Kidney (tissue), 14 donors: ENCODE results near the gene CRY1. TPM values are rescaled to one million over a fixed set of nuclear protein-coding genes. Genes with fewer than 3 reads are reported as not detected.

Source experiments
- DNase-seq, 5 donors: peaks; one replicate each; pipeline ENCODE4 v3.0.0-alpha.2; 2013 to 2020
- FAIRE-seq: peaks from 2 replicates; lab custom pipeline; 2012; peaks lifted over from hg19 to GRCh38; lab: Jason Lieb, UNC
- H3K27ac ChIP-seq, 2 donors: one replicate each; pipeline ENCODE4 v1.7.0; 2013; ENCODE audit warnings: low read depth in 2 of 2, low read length in 2 of 2, inconsistent platforms in 1 of 2
- H3K27me3 ChIP-seq: one replicate; pipeline ENCODE4 v1.7.1; 2013; ENCODE audit warnings: low read length, inconsistent platforms; ENCODE audit not compliant: control insufficient read depth, insufficient read depth
- H3K36me3 ChIP-seq, 3 donors: one replicate each; pipeline versions ENCODE4 v1.7.0 to v1.7.1; 2013; ENCODE audit warnings: low read length in 3 of 3, control low read depth in 1 of 3, inconsistent platforms in 1 of 3; ENCODE audit not compliant: insufficient read depth in 3 of 3, control insufficient read depth in 2 of 3
- H3K4me1 ChIP-seq, 3 donors: one replicate each; pipeline versions ENCODE4 v1.7.0 to v1.7.1; 2013; ENCODE audit warnings: low read length in 3 of 3, inconsistent platforms in 1 of 3, low read depth in 1 of 3; ENCODE audit not compliant: control insufficient read depth in 2 of 3, insufficient read depth in 2 of 3
- H3K4me3 ChIP-seq, 3 donors: one replicate each; pipeline versions ENCODE4 v1.7.0 to v1.8.1; 2013; ENCODE audit warnings: low read length in 3 of 3, control low read depth in 1 of 3, inconsistent platforms in 1 of 3
- H3K9ac ChIP-seq, 3 donors: one replicate each; pipeline versions ENCODE4 v1.7.0 to v1.7.1; 2013; ENCODE audit warnings: low read length in 3 of 3, control low read depth in 1 of 3, inconsistent platforms in 1 of 3
- H3K9me3 ChIP-seq, 3 donors: one replicate each; pipeline versions ENCODE4 v1.7.0 to v1.7.1; 2013; ENCODE audit warnings: low read length in 3 of 3, control low read depth in 1 of 3, inconsistent platforms in 1 of 3; ENCODE audit not compliant: control insufficient read depth in 2 of 3, insufficient read depth in 1 of 3
- intact Hi-C: fragments of 100-400 bp; cut with DNase I; formaldehyde crosslinking; loops from one replicate; pipeline ENCODE4 v1.11.1; 2022
- polyA plus RNA-seq: library from polyadenylated mRNA; stranded (reverse); fragments of 350-450 nt; fragmentation: Illumina TruSeq; extraction: RNeasy Lipid Tissue Mini Kit (QIAGEN cat#74804); gene quantifications from one replicate; pipeline ENCODE4 v1.2.3, GENCODE V29; 2014; ENCODE audit warnings: low read depth, low replicate concordance; ENCODE audit not compliant: insufficient read depth
- total RNA-seq: library from RNA; stranded (reverse); fragmentation: NEBNext Ultra II Directional; extraction: Animal tissue kit (Norgen Biotek cat#: 25700); gene quantifications from one replicate; pipeline ENCODE4 v1.2.1, GENCODE V29; 2021
- TF ChIP-seq, protein P1 (sequence below): IDR thresholded peaks from 3 replicates; pipeline ENCODE4 v1.5.1; 2012; ENCODE audit warnings: mild to moderate bottlenecking, moderate library complexity, borderline replicate concordance; ENCODE audit not compliant: insufficient read depth; ENCODE audit errors: extremely low read depth
- donor health status: control.
- donor health status: control.
- donor health status: control.
- donor health status: control.
- donor health status: control.
- donor health status: DM: yes; HTN: yes; CAD: no.
- donor health status: Normal renal cell carcinoma (clear cell type).

The CRY1 gene
- total and polyA plus RNA-seq, 2 donors from 2014 or later, result 8.4 to 17.7 TPM

GRCh38 chr12:106942775-106943174, 150.6 kb downstream of the CRY1 start:
- TF ChIP-seq, protein P1, sequence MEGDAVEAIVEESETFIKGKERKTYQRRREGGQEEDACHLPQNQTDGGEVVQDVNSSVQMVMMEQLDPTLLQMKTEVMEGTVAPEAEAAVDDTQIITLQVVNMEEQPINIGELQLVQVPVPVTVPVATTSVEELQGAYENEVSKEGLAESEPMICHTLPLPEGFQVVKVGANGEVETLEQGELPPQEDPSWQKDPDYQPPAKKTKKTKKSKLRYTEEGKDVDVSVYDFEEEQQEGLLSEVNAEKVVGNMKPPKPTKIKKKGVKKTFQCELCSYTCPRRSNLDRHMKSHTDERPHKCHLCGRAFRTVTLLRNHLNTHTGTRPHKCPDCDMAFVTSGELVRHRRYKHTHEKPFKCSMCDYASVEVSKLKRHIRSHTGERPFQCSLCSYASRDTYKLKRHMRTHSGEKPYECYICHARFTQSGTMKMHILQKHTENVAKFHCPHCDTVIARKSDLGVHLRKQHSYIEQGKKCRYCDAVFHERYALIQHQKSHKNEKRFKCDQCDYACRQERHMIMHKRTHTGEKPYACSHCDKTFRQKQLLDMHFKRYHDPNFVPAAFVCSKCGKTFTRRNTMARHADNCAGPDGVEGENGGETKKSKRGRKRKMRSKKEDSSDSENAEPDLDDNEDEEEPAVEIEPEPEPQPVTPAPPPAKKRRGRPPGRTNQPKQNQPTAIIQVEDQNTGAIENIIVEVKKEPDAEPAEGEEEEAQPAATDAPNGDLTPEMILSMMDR, result no peak
- H3K9me3 ChIP-seq, result no peaks in the 10 kb centered on the region
- no peak overlapping the region for H3K27ac ChIP-seq
- no peak overlapping the region for H3K4me3 ChIP-seq
- FAIRE-seq (no peak), DNase-seq (no peak)
- intact Hi-C loops, result no loop called here
- no peaks in the 10 kb centered on the region for H3K27me3 ChIP-seq
- no peaks in the 10 kb centered on the region for H3K36me3 ChIP-seq
- H3K9ac ChIP-seq, result no peak overlapping the region
- H3K4me1 ChIP-seq, result peaks cover 0 to 11% (median 2%) of the 10 kb centered on the region in 3 donors

GRCh38 chr12:106941481-106942156, 151.7 kb downstream of the CRY1 start:
- H3K27ac ChIP-seq, result no peak overlapping the region
- H3K4me3 ChIP-seq, result no peak overlapping the region
- intact Hi-C loops, result no loop called here
- H3K4me1 ChIP-seq, result peaks cover 0 to 4% (median 0%) of the 10 kb centered on the region in 3 donors
- H3K9ac ChIP-seq, result no peak overlapping the region
- no peaks in the 10 kb centered on the region for H3K9me3 ChIP-seq
- H3K27me3 ChIP-seq, result no peaks in the 10 kb centered on the region
- FAIRE-seq (no peak), DNase-seq (no peak)
- no peaks in the 10 kb centered on the region for H3K36me3 ChIP-seq
- TF ChIP-seq, protein P1, result no peak

Other genes starting within 250 kb of the CRY1 start
- gene TMEM263, start 137.6 kb downstream of the CRY1 start, total RNA-seq, result 43.1 TPM
- gene TMEM263, start 137.6 kb downstream of the CRY1 start, polyA plus RNA-seq, result 28.7 TPM
- 15.0 TPM for gene MTERF2, start 106.4 kb downstream of the CRY1 start, total RNA-seq
- gene MTERF2, start 106.4 kb downstream of the CRY1 start, polyA plus RNA-seq, result 26.2 TPM